Measurements from ENCODE around the gene MRPS27.
A peak's percentile ranks its signal among the peaks of the same experiment; 100 is the strongest.

The MRPS27 gene

DNA sequence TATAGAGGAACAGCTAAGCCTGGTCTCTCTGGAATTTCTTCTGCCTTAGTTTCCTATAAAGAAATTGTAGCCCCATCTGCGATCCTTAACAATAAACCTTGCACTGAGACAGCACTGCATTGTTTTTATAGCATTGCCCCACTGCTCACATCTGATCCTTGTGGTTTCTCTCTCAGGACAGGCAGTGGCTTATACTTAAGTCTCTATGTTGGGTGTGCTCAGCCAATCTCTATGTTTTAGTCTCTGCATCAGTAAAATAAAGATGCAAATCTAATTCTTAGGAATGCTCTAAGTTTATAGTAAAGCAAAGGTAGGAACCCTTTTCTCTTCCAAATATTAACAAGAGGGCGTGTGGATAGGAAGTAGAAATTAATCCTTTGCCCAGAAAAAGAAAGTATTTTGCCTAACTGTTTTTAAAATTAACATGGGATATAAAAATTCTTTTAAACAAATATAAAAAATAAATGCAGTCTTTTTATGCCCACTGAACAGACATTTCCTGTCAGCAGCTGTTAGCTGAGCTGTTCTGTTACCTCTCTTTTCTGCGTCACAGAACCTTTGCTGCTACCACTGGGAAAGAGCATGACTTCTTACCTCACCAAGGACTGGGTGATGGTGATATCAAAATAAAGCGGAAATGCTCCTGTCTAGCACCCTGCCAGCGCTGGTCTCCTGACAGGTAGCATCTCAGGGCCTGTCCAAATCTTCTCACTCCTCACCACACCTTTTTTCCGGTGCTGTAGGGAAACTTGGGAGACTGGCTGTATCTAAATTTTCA, 29.5 kb downstream of the MRPS27 start:
- peak; percentile 44 for DNase-seq (ENCODE audit: low spot score)

DNA sequence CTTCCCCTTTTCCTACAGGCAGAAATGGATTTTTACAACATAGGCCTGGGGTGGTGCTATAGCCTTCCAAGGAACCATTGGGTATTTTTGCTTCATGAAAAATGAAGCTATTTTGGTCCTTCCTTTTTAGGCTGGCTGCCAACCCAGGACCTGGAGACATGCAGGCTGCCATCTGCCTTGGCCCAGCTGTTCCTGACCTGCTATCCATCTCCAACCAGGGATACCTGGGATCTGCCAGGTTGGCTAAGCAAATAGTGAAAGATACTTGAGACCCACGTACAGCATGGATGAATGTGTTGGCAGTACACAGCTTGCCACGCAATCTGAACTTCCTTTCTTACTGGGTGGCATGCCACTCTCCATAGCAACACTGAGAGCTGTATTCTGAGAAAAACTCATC, 31.1 kb downstream of the MRPS27 start:
- no peak for DNase-seq (ENCODE audit: low spot score)

DNA sequence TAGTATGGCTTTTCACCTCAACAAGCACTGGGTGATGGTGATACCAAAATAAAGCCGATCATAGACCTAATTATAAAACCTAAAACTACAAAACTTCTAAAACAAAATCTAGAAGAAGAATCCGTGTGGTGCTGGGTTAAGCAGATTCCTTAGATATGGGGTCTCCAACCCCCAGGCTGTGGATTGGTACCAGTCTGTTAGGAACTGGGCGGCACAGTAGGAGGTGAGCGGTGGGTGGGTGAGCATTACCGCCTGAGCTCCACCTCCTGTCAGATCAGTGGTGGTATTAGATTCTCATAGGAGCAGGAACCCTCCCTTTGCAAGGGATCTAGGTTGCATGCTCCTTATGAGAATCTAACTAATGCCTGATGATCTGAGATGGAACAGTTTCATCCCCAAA, 33.2 kb downstream of the MRPS27 start:
- DNase-seq (ENCODE audit: low spot score): no peak

DNA sequence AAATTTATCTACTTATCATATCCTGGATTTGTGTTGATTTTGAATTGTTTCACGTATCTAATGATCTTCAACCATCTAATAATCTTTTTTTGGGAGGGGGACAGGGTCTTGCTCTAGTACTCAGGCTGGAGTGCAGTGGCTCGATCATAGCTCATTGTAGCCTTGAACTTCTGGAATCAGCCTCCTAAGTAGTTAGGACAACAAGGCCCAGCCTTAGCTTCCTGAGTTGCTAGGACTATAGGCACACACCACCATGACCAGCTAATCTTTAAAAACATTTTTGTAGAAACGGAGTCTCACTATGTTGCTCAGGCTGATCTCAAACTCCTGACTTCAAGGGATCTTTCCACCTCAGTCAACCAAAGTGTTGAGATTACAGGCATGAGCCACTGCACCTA, 34.6 kb downstream of the MRPS27 start:
- DNase-seq (ENCODE audit: low spot score): no peak

DNA sequence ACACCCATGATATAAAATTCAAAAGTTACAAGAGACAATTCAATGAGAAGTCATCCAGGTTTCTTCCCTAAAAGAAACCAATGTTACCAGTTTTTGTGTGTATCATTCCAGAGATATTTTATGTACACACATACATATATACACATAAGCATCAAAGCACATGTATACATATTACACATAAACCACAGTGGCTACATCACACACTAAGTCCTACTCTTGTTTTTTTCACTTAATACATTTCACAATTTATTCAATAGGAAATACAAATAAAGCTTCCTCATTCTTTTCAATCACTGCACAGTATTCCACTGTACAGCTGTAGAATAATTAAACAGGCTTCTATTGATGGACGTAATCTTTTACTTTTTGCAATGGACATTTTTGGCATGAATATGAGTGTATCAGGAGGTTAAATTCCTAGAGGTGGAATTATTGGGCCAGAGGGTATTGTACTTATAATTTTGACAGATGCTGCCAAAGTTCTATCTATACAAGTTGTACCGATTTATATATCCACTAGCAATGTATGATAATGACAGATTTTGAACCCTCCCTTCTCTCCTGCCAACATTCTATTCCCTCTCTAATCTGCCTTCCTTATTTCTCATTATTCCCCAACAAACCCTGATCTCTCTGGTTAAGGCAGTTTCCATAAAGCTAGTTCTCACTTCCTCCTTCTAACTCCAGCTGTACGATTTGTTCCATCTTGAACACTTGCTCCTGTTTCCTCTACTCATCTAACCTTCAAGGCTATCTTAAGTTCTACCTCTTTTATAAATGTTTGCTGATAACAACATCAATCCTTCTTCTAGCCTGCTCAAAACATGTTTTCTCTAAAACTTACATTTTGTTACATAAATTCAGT, 35.2 kb downstream of the MRPS27 start:
- DNase-seq (ENCODE audit: low spot score): peak; percentile 35

DNA sequence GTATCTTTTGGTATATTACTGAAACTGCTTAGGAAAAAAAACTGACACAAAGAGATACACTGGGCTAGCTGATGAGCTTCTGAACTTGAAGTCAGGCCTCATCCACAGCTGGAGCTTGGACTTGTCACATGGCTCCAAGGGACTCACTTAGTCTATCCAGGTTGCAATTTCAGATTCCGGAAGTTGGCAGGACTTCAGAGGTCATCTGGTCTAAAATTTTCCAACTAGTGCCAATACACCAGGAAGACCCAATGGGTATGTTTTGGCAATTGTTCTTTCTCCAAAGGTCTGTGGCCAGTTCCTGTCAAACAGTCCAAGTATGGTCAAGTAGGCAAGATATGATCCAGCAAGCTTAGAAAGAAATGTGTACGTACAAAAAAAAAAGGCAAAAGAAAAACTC, 36.7 kb downstream of the MRPS27 start:
- no peak for DNase-seq (ENCODE audit: low spot score)

DNA sequence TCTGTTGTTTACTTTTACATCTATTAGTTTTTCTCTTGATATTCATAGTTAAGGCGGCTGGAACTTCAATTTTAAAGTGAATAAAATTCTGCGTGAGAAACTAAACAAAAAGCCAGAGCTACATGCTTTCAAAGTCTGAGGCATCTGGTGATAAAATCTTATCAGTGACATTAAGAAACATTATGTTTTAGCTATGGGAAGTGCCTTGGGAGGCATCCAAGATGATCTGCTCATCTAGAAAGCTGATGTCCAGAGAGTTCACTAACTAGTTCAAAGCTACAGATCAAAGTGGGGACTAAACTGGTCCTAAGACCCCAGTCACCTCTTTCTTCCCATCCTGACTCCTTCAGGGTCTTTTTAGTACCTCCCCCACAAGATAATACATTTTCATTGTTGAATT, 37.2 kb downstream of the MRPS27 start:
- DNase-seq (ENCODE audit: low spot score): no peak

DNA sequence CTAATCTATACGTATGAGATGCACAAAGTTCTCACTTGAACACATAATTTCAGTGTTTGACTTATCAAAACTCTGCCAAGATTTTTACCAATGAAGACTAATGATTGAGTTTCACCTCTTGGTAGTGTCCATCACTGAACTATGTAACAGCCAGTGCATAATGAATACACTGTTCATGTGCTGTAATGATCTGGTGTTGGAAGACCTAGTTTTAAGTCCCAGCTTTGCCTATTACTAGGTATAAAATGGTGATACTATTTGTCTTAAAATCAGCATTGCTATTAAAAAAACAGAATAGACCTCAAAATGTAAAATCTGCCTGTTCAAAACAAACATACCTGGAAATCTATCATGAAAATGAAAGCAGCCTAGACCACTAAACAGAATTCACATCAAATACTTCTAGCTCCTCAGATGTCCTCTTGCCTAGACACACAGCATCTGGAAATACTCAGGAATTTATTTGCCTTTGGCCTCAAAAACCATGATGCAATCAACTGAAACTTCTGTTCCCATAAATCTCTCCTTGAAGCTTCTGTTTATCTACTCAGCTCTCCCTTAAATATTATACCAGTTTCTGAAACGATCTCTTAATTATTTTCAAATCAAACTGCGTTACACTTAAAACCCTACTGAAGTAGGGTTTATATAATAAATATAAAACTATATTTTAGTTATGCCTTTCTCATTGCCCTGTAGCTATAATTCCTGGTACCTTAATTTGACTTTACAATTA, 38.1 kb downstream of the MRPS27 start:
- DNase-seq (ENCODE audit: low spot score): no peak

DNA sequence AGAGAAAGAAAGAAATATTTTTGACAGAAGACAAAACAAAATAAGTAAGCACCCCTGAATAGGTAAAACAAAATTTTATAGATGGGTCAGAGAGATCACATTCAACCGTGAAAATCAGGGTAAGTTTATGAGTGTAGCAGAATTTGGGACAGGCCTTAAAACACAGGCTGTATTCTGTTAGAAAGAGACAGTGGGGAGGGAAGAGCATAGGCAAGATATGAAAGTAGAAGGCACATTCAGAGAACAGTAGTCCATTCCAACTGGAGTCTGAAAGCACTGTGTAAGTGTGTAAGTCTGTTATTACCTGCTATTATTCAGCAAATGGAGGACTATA, 38.6 kb downstream of the MRPS27 start:
- DNase-seq (ENCODE audit: low spot score): no peak

DNA sequence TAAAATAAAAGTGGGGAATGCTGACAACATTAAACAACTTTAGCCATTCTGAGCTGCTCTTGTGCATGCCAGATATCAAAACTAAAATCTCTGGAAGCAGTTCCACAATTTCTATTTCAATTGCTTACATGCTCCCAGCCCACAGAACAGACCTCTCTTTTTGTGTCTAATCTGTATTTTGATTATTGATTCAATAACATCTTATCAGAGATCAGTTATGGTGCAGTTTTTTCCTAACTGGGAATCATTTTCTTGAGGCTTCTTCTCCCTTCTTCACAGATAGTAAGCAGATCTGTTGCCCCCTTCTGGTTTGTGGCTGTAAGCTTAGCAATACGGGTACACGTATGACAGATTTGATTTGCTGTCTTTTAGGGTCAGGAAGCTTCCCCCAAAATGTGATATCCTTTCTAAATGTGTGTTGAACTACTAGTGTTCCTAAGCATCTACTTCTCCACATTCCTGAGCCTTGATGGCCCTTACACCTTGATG, 39.4 kb downstream of the MRPS27 start:
- peak; percentile 28 for DNase-seq (ENCODE audit: low spot score)

DNA sequence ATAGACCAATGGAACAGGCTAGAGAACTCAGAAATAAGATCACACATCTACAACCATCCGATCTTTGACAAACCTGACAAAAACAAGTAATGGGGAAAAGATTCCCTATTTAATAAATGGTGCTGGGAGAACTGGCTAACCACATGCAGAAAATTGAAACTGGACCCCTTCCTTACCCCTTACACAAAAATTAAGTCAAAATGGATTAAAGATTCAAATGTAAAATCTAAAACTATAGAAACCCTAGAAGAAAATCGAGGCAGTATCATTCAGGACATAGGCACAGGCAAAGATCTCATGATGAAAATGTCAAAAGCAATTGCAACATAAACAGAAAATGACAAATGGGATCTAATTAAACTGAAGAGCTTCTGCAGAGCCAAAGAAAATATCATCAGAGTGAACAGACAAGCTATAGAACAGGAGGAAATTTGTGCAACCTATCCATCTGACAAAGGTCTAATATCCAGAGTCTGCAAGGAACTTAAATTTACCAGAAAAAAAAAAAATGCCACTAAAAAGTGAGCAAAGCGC, 43.8 kb downstream of the MRPS27 start:
- no peak for DNase-seq (ENCODE audit: low spot score)

DNA sequence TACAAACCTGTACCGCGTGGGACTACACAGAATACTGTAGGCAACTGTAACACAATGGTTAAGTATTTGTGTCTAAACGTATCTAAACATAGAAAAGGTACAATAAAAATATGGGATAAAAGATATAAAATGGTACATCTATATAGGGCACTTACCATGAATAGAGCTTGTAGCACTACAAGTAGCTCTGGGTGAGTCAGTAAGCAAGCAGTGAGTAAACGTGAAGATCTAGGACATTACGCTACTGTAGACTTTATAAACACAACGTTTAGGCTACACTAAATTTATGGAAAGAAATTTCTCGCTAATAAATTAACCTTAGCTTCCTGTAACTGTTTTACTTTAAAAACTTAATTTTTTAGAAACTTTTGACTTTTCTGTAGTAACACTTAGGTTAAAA, 46.5 kb downstream of the MRPS27 start:
- DNase-seq (ENCODE audit: low spot score): no peak

DNA sequence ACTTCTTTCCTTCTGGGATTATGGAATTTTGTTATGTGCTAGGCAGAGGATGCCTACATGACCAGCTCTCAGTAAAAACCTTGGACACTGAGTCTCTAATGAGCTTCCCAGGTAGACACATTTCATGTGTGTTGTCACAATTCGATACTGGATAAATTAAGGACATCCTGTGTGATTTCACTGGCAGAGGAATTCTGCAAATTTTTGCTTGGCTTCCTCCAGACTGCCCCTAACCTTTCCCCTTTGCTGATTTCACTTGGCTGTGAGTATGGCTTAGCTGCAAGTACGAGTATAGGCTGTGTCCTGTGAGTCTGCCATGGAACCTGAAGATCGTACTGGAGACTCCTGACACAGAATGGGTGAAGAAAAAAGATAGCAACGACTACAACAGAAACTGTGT, 47.6 kb downstream of the MRPS27 start:
- DNase-seq (ENCODE audit: low spot score): no peak

DNA sequence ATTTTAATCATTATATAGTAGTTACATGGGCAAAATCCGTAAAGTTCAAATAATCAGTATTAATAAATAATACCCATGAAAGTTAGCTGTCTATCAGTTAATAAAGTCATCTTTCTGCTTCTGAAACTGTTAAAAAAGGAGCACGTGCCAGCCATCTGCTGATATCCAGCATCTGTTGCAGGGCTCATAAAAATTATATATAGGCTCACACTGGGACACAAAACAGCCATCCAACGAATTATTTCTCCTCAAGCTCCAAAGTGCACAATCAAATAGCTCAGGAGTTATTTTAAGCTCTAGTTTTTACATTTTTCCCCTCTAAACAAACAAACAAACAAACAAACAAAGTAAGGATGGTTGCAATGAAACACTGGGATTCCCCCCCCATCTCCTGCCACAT, 48.3 kb downstream of the MRPS27 start:
- DNase-seq (ENCODE audit: low spot score): no peak

DNA sequence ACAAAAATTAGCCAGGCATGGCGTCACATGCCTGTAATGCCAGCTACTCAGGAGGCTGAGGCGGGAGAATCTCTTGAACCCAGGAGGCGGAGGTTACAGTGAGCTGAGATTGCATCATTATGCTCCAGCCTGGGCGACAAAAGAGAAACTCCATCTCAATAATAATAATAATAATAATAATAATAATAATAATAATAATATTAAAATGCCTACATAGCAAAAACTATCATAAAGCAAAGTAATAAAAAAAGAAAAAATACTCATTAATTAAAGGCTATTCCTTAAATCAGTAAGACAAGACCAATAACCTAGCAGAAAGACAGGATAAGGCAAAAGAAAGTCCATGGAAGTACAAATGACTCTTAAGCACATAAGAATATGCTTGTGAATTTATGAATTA, 50.0 kb downstream of the MRPS27 start:
- no peak for DNase-seq (ENCODE audit: low spot score)

DNA sequence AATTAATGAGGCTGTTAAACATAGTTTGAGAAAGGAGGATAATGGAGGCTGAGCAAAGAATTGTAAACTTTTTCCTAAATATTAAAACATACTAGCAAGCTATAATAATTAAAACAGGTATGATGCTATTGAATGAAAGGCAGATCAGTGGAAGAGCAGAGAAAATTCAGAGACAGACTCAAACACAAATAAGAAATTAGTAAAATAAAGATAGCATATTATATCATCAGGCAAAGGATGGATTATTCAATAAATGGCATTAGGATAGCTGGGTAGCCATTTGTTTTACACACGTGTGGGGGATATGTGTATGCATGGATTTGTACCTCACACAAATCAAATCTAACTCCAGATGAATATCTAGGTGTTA, 50.6 kb downstream of the MRPS27 start:
- DNase-seq (ENCODE audit: low spot score): no peak

DNA sequence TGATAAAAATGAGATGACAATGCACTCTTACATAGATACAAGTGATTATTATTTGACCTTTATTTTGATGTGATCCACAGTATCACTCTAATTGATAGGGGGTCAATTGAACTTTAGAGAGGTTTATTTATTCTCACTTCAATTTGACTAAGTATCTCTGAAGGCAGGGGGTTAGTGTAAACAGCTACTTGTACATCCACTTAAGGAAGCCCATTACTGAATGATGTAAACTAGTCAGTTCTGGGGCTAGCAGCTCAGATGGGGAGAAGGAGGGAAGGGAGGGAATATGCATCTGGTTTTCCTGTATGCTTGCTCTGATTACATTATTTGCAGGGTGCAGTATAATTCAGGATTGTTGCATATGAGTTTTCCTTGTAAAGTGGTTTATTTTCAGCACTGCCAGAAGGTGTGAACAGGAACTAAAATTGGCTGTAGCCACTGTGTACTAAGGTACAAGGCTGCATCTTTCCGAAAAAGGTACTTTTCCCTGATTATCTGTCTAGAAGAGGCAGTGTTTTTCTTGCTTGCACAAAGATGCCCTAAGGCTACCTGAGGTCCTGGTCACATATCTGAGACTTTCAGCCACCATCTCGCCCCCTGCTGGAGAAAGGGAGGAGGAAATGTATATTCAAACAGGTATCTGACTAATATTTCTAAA, 51.2 kb downstream of the MRPS27 start:
- peak; percentile 42 for DNase-seq (ENCODE audit: low spot score)

DNA sequence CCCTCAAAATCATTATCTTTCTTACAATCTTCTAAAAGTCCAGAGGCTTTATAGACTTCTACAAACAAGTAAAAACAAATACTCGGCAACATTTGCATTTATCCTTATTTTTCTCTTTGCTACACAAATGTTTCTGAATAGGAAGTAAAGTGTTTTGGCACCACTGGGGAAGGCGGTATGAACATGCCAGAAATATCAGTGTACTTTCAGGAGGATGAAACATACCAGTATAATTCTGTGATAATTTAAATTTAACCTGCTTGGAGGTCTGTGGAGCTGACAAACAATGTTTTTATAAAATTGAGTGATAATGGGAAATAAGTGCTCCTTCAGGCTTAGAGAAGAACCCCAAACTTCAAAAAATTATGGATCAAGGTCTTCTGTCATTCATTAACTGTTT, 51.8 kb downstream of the MRPS27 start:
- no peak for DNase-seq (ENCODE audit: low spot score)

DNA sequence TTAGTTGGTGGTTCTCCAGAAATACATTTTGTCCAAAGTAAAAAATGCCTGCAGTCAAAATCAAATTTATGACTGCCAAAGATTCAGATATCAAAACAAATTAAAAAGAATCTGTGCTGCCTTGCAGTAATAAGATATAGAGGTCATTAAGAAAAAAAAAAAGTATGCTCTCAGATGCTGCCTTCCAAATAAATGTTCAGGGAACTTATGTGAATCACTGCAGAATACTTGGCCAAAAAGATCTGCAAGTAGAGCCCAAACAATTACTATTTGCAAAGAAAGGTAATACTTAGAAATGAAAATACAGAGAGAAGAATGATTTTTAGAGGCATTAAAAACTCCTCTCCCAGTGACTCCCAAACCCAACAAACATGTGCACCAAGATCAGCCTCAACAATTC, 52.4 kb downstream of the MRPS27 start:
- no peak for DNase-seq (ENCODE audit: low spot score)

DNA sequence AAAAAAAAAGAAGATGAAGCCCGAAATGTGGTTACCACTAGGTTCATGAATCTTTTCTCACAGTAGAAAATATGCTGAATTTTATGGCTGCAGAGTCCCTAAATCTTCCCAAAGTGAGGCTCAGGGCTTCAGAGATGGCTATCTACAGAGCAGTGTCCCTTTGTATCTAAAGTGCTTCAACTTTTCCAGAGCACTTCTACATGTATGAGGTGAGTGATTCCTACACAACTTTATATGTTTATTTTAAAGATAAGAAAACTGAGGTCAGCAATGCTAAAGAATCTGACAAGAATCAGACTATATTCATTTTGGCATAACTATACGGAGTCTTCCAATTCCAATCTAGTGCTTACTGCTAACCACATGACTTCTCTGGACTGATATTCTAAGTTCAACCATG, 53.2 kb downstream of the MRPS27 start:
- DNase-seq (ENCODE audit: low spot score): no peak

DNA sequence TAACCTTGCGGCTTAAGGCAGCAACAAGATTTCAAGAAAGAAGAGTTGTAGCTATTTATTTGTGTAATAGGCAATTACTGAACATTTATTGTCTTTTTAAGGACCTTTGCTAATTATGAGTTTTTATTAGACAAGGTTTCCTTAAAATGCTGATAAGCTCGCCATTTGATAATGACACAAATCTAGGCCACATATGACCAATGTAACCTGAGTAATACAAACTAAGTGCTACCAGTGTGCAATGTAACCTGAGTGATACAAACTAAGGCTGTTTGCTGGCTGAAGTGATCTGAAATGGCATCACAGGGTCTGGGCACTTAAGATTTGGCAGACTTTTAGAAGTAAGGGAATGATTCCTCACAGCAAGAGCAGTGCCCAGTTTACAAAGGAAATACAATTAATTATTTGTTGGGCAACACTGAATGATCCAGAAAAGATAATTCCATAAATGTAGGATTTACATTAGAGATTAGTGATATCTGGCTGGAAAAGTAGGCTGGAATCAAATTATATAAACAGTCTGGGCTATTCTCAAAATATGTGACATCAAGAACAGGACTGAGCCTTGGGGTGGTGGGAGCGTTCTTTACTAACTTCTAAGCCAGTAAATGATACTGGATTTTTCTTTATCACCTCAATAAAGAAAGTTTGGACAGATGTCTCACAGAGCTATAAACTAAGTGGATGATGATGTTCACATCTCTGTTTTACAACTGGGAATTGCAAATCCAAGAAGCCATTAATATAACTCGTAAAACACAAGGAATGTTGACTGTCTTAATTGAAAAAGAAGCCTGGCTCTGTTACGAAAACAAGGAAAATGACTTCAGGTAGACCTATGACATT, 54.8 kb downstream of the MRPS27 start:
- no peak for DNase-seq (ENCODE audit: low spot score)

Data from germinal center (tissue), 1 donor.